Panc1 (cell line): ENCODE results near the gene MAPT. TPM values are rescaled to one million over a fixed set of nuclear protein-coding genes. Genes with fewer than 3 reads are reported as not detected.

Experiments
- ATAC-seq: fragments of 200-7000 bp; cut with Tn5 transposase; 2 replicates; pipeline ENCODE4 v1.9.1; 2020; ENCODE audit warnings: mild to moderate bottlenecking, moderate library complexity
- BruUV-seq: library from RNA; stranded (reverse); fragments of 400-500 nt; replicated peaks from 2 replicates; lab custom pipeline; 2021; lab: Mats Ljungman, UMichigan
- CTCF ChIA-PET: fragments of 300-600 bp; sonication (Branson Sonifier 250); formaldehyde crosslinking; loops from one replicate; lab custom pipeline; 2022; ENCODE audit warnings: antibody characterized with exemption; lab: Charles Lee
- POLR2A ChIA-PET: fragments of 300-600 bp; sonication (Branson Sonifier 250); formaldehyde crosslinking; loops from one replicate; lab custom pipeline; 2022; ENCODE audit warnings: antibody characterized with exemption; lab: Charles Lee
- DNase-seq: peaks from one replicate; pipeline ENCODE4 v3.0.0-alpha.2; 2010; ENCODE audit warnings: low read depth, low spot score
- H3K27ac ChIP-seq: 2 replicates; pipeline ENCODE4 v1.5.1; 2011; ENCODE audit warnings: mild to moderate bottlenecking, low read length, inconsistent platforms
- H3K27me3 ChIP-seq: fragments of 200-500 bp; sonication (Bioruptor generic); 2 replicates; pipeline ENCODE4 v1.6.0; 2014; ENCODE audit warnings: low read length, inconsistent platforms; ENCODE audit not compliant: control insufficient read depth, insufficient read depth
- H3K36me3 ChIP-seq: fragments of 200-500 bp; sonication (Bioruptor generic); 2 replicates; pipeline ENCODE4 v1.5.1; 2014; ENCODE audit warnings: inconsistent platforms, mild to moderate bottlenecking, low read length, moderate library complexity; ENCODE audit not compliant: control insufficient read depth, insufficient read depth
- H3K4me1 ChIP-seq: 2 replicates; pipeline ENCODE4 v1.5.1; 2011; ENCODE audit warnings: inconsistent platforms, mild to moderate bottlenecking, low read length, moderate library complexity; ENCODE audit not compliant: control insufficient read depth, insufficient read depth
- H3K4me3 ChIP-seq, 2 experiments: 2 replicates each; pipeline ENCODE4 v1.5.1; 2011 to 2012; ENCODE audit warnings: low read depth in 2 of 2, low read length in 2 of 2, mild to moderate bottlenecking in 2 of 2, inconsistent platforms in 1 of 2, moderate library complexity in 1 of 2
- H3K9me3 ChIP-seq: fragments of 200-500 bp; sonication (Bioruptor generic); 2 replicates; pipeline ENCODE4 v1.5.1; 2014; ENCODE audit warnings: low read depth, mild to moderate bottlenecking, inconsistent platforms, low read length, moderate library complexity; ENCODE audit not compliant: control insufficient read depth, insufficient read depth
- CTCF ChIP-seq: fragments of 450-650 bp; IDR thresholded peaks from 2 replicates; pipeline ENCODE4 v1.5.1; 2017; ENCODE audit warnings: mild to moderate bottlenecking
- POLR2AphosphoS5 ChIP-seq: IDR thresholded peaks from 2 replicates; pipeline ENCODE4 v1.6.1; 2012; ENCODE audit warnings: mild to moderate bottlenecking, low read depth, low read length, moderate library complexity
- REST ChIP-seq, 2 experiments: IDR thresholded peaks; 2 replicates each; pipeline ENCODE4 v1.6.1; 2011 to 2012; ENCODE audit warnings: low read depth in 2 of 2, control low read depth in 1 of 2, low read length in 1 of 2, mild to moderate bottlenecking in 1 of 2, moderate library complexity in 1 of 2; ENCODE audit not compliant: insufficient read depth in 1 of 2
- SIN3A ChIP-seq: IDR thresholded peaks from 2 replicates; pipeline ENCODE4 v1.6.1; 2012; ENCODE audit warnings: low read depth, mild to moderate bottlenecking, low read length, moderate library complexity, borderline replicate concordance; ENCODE audit not compliant: insufficient read depth
- TCF7L2 ChIP-seq: IDR thresholded peaks from 2 replicates; pipeline ENCODE4 v1.6.1; 2011; ENCODE audit warnings: mild to moderate bottlenecking, low read depth, low read length, inconsistent platforms
- in situ Hi-C: cut with HindIII; loops from 2 replicates; pipeline ENCODE4 v1.10.0; 2016; ENCODE audit warnings: low sequenced_read_pairs, low pct_unique_long_range_greater_than_20kb
- intact Hi-C: fragments of 100-400 bp; cut with micrococcal nuclease; formaldehyde crosslinking; loops from one replicate; pipeline ENCODE4 v1.10.0; 2022; ENCODE audit not compliant: unreplicated experiment
- total RNA-seq: library from RNA; stranded (reverse); gene quantifications from one replicate; pipeline ENCODE4 v1.2.1, GENCODE V29; 2021; ENCODE audit not compliant: unreplicated experiment

The MAPT gene
- total RNA-seq, 1 experiment from 2014 or later: 0.59 TPM

DNA sequence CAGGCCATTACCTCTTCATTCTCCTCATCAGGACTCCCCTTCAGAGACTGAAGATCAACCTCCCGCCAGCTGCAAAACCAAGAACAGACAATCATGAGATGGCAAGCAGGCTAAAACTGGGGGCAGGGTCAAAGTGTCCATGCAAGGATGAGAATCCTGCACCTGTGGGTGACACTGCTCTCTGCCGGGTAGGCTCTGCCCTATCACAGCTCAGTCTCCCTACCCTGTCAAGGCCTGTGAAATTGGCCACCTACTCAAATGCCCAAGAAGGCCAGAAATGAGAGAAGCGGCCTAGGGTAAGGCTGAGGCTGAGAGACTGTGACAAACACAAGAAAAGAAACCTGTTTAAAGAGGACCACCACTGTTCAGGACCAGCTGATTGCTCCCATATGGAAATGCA lies 139.0 kb downstream of the MAPT start:
- Histone ChIP-seq H3K27ac (no peak overlapping the region), H3K36me3 (peaks cover 16% of the 10 kb centered on the region), H3K4me3 (no peak overlapping the region), H3K4me1 (no peaks in the 10 kb centered on the region), H3K27me3 (no peaks in the 10 kb centered on the region), H3K9me3 (no peaks in the 10 kb centered on the region)
- POLR2A ChIA-PET: interaction anchor here (0.5 kb wide), 1 partner anchor 23 kb away, joined by 3 read pairs; no protein-coding TSS in a partner anchor
- CTCF ChIA-PET: no interaction called here
- in situ Hi-C loops: no loop called here
- TF ChIP-seq SIN3A (no peak), REST (IDR thresholded peaks at IDR 0.05; ENCODE audit: insufficient read depth in 1 of 2, low read depth in 2 of 2, low read length in 1 of 2) (no peak), POLR2AphosphoS5 (no peak), CTCF (no peak), TCF7L2 (no peak)
- DNase-seq: no peak
- intact Hi-C loops: no loop called here
- ATAC-seq: no peak
- no TSS peak for BruUV-seq

DNA sequence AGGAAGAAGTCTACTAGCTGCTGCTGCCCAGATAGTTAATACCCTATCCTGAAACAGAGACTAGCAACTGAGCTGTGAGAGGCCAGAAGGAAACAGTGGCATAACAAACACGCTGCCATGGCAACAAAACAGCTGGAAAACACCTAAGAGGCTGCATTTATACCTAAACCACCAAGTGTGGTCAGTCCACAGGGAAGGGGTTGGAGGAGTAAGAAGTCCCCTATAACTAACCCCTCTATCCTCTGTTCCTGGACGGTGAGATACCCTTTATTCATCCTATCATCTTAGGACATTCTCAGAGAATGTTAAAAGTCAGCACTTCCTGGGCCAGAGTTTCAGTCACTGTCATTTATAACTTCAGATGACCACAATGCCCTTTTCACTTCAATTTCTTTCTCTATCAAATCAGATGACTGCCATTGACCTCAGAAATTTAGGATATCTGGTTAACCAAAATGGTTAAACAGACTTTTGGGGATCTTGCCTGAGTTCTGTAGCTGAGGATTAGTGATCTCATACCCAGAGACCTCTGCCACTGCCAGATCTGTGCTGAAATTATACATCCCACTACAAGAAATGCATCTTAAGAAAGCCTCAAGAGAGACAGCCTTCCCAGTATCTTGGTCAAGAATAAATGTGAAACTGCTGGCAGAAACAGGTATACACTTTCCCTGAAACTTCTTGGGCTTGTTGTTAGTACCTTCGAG lies 140.9 kb downstream of the MAPT start:
- TSS peak; percentile 27 for BruUV-seq
- no peaks in the 10 kb centered on the region for H3K9me3 ChIP-seq
- TF ChIP-seq POLR2AphosphoS5 (no peak), SIN3A (no peak), CTCF (no peak), TCF7L2 (no peak)
- DNase-seq (no peak), ATAC-seq (no peak)
- no peak overlapping the region for H3K27ac ChIP-seq
- ChIA-PET CTCF (interaction anchor here (0.6 kb wide), 1 partner anchor 158 kb away, joined by 10 read pairs; the partner anchor contains the start of gene KANSL1), POLR2A (no interaction called here)
- no peak overlapping the region for H3K4me3 ChIP-seq
- no peaks in the 10 kb centered on the region for H3K27me3 ChIP-seq
- in situ Hi-C loops: no loop called here
- intact Hi-C loops: no loop called here
- peaks cover 23% of the 10 kb centered on the region for H3K36me3 ChIP-seq
- no peaks in the 10 kb centered on the region for H3K4me1 ChIP-seq
